Ovary (tissue), 9 donors: ENCODE measurements around the gene ARSG. TPM values are rescaled to one million over a fixed set of nuclear protein-coding genes. Genes with fewer than 3 reads are reported as not detected.

ENCODE experiments used
- DNase-seq, 5 donors: peaks; one replicate each; pipeline ENCODE4 v3.0.0-alpha.2; 2019 to 2020
- H3K27ac ChIP-seq, 2 donors: fragments of 200-600 bp; one replicate each; pipeline versions ENCODE4 v1.5.1 to v1.8.0; 2019 to 2022
- H3K27me3 ChIP-seq: fragments of 200-600 bp; one replicate; pipeline ENCODE4 v1.8.0; 2022
- H3K36me3 ChIP-seq: fragments of 200-600 bp; sonication (generic); one replicate; pipeline ENCODE4 v1.5.1; 2019
- H3K4me1 ChIP-seq: one replicate; pipeline ENCODE4 v1.8.1; 2013; ENCODE audit warnings: mild to moderate bottlenecking, moderate library complexity; ENCODE audit not compliant: insufficient read depth
- H3K4me3 ChIP-seq: fragments of 200-600 bp; sonication (generic); one replicate; pipeline ENCODE4 v1.5.1; 2017
- H3K9me3 ChIP-seq, 2 donors: fragments of 200-600 bp in 1 of 2; sonication (generic) in 1 of 2; one replicate each; pipeline versions ENCODE4 v1.5.1 to v1.8.1; 2013 to 2019; ENCODE audit warnings: mild to moderate bottlenecking in 1 of 2, moderate library complexity in 1 of 2
- CTCF ChIP-seq, 3 donors: fragments of 450-650 bp in 2 of 3; fragments of 200-600 bp in 1 of 3; IDR thresholded peaks; one replicate each; pipeline versions ENCODE4 v1.5.1 to v1.8.0; 2016 to 2022; ENCODE audit warnings: antibody characterized with exemption in 3 of 3, mild to moderate bottlenecking in 1 of 3
- EP300 ChIP-seq: sonication (generic); formaldehyde crosslinking; IDR thresholded peaks from one replicate; pipeline ENCODE4 v1.6.1; 2017; ENCODE audit warnings: antibody characterized with exemption
- POLR2A ChIP-seq: fragments of 450-650 bp; IDR thresholded peaks from one replicate; pipeline ENCODE4 v1.6.1; 2017; ENCODE audit warnings: antibody characterized with exemption, mild to moderate bottlenecking, moderate library complexity
- WGBS, 3 donors: extraction: QIAGEN DNeasy Blood & Tissue Kit in 1 of 3; methylation state at CpG; one replicate each; pipeline versions ENCODE4 v1.1.5 to v1.1.7; 2013 to 2017; 5-methylcytosine and 5-hydroxymethylcytosine counted together
- intact Hi-C, 4 donors: fragments of 100-400 bp; cut with DNase I; formaldehyde crosslinking; loops; one replicate each; pipeline versions ENCODE4 v1.11.0 to v1.15.1; 2022 to 2023
- polyA plus RNA-seq, 2 donors: library from polyadenylated mRNA; stranded (reverse); fragments of 200-250 nt in 1 of 2; fragments of 350-450 nt in 1 of 2; fragmentation: Illumina TruSeq in 1 of 2; extraction: RNeasy Lipid Tissue Mini Kit (QIAGEN cat#74804) in 1 of 2; gene quantifications; one replicate each; pipeline ENCODE4 v1.2.3, GENCODE V29; 2013 to 2014
- total RNA-seq, 7 donors: library from RNA; depleted of rRNA in 2 of 7; stranded (reverse); fragments of >200 nt in 2 of 7; fragmentation: NEBNext Ultra II Directional in 3 of 7; extraction: Animal tissue kit (Norgen Biotek cat#: 25700) in 3 of 7; gene quantifications; one replicate each; pipeline versions ENCODE4 v1.1.0 to v1.2.4, GENCODE V29; 2016 to 2023
- donor health status: DM: no; HTN: no; CAD: no; lungs with moderate emphysema.
- donor health status: DM: no; HTN: no; CAD: no.
- donor health status: Bipolar disorder and iron deficiency.
- donor health status: DM: yes; HTN: yes; CAD: no.
- donor health status: DM: no; HTN: no; CAD: no.
- donor health status: DM: yes; HTN: yes; CAD: no.

ARSG gene
- total and polyA plus RNA-seq, 9 donors: 5.2 to 19.8 (median 11.1) TPM

- Histone ChIP-seq H3K9me3 (no peaks in the 10 kb centered on the region), H3K27me3 (no peaks in the 10 kb centered on the region), H3K4me1 (peaks cover 5% of the 10 kb centered on the region), H3K36me3 (no peaks in the 10 kb centered on the region), H3K4me3 (no peak overlapping the region), H3K27ac (no peak overlapping the region)
- intact Hi-C loops: no loop called here
- no peak for DNase-seq
- 84 to 88% (median 86%) methylated on average over 4 of the region's 4 CpGs for WGBS, 3 donors
- TF ChIP-seq EP300 (no peak), POLR2A (no peak), CTCF (IDR thresholded peaks at IDR 0.05) (no peak)
These were observed 3.3 kb downstream of the ARSG start for GRCh38 chr17:68294617-68295016.

GRCh38 chr17:68295086-68295485, 3.8 kb downstream of the ARSG start:
- intact Hi-C loops: no loop called here
- no peak for DNase-seq
- peaks cover 5% of the 10 kb centered on the region for H3K4me1 ChIP-seq
- 91 to 93% (median 91%) methylated on average over 7 of the region's 7 CpGs for WGBS, 3 donors
- no peaks in the 10 kb centered on the region for H3K27me3 ChIP-seq
- no peak overlapping the region for H3K27ac ChIP-seq
- H3K9me3 ChIP-seq: no peaks in the 10 kb centered on the region
- TF ChIP-seq POLR2A (no peak), EP300 (no peak), CTCF (IDR thresholded peaks at IDR 0.05) (no peak)
- no peak overlapping the region for H3K4me3 ChIP-seq
- no peaks in the 10 kb centered on the region for H3K36me3 ChIP-seq

- H3K27me3 ChIP-seq: no peaks in the 10 kb centered on the region
- WGBS, 3 donors: 90 to 93% (median 92%) methylated on average over 18 of the region's 18 CpGs
- no peak overlapping the region for H3K4me3 ChIP-seq
- H3K9me3 ChIP-seq: no peaks in the 10 kb centered on the region
- TF ChIP-seq CTCF (IDR thresholded peaks at IDR 0.05): no peak
- no peak for TF ChIP-seq POLR2A
- no peak for TF ChIP-seq EP300
- DNase-seq: no peak
- intact Hi-C loops: no loop called here
- no peaks in the 10 kb centered on the region for H3K36me3 ChIP-seq
- H3K27ac ChIP-seq: no peak overlapping the region
- peaks cover 3% of the 10 kb centered on the region for H3K4me1 ChIP-seq
These were observed 5.2 kb downstream of the ARSG start for GRCh38 chr17:68296217-68297191.

GRCh38 chr17:68297195-68297594, 5.9 kb downstream of the ARSG start:
- no peak for DNase-seq
- intact Hi-C loops: no loop called here
- H3K27ac ChIP-seq: no peak overlapping the region
- no peaks in the 10 kb centered on the region for H3K9me3 ChIP-seq
- TF ChIP-seq EP300 (no peak), CTCF (IDR thresholded peaks at IDR 0.05) (no peak), POLR2A (no peak)
- H3K4me3 ChIP-seq: no peak overlapping the region
- peaks cover 5% of the 10 kb centered on the region for H3K4me1 ChIP-seq
- no peaks in the 10 kb centered on the region for H3K27me3 ChIP-seq
- no peaks in the 10 kb centered on the region for H3K36me3 ChIP-seq
- WGBS, 3 donors: 85 to 93% (median 87%) methylated on average over 4 of the region's 4 CpGs
